Activated CD8-positive, alpha-beta T cell treated with anti-CD3 and anti-CD28 coated beads, Interleukin-2, amount 10 ng/mL, durations not matched to agents 7 days and 5 days (primary cell): Measurements from ENCODE around the gene TIE1. TPM values are rescaled to one million over a fixed set of nuclear protein-coding genes. Genes with fewer than 3 reads are reported as not detected.

ENCODE experiments used
- ATAC-seq: fragments of 150-1000 bp; cut with Tn5 transposase; one replicate; pipeline ENCODE4 v1.10.0; 2021; ENCODE audit warnings: moderate library complexity
- CTCF ChIA-PET: fragments of 350-600 bp; sonication (Branson Sonifier 250); formaldehyde crosslinking; loops from one replicate; lab custom pipeline; 2021; ENCODE audit warnings: antibody characterized with exemption; lab: Charles Lee
- POLR2A ChIA-PET: fragments of 350-600 bp; sonication (Branson Sonifier 250); formaldehyde crosslinking; loops from one replicate; lab custom pipeline; 2021; ENCODE audit warnings: antibody characterized with exemption; lab: Charles Lee
- DNase-seq: peaks from one replicate; pipeline ENCODE4 v3.0.0-alpha.2; 2020
- H3K27ac Mint-ChIP-seq: one replicate; pipeline ENCODE4 v1.8.0; 2021; ENCODE audit warnings: mild to moderate bottlenecking, mixed read lengths
- H3K27me3 Mint-ChIP-seq: one replicate; pipeline ENCODE4 v1.8.0; 2021; ENCODE audit warnings: low read depth, mixed read lengths
- H3K36me3 Mint-ChIP-seq: one replicate; pipeline ENCODE4 v1.8.0; 2021; ENCODE audit warnings: low read depth, mixed read lengths
- H3K4me1 Mint-ChIP-seq: one replicate; pipeline ENCODE4 v1.8.0; 2021; ENCODE audit warnings: low read depth, mixed read lengths
- H3K4me3 Mint-ChIP-seq: one replicate; pipeline ENCODE4 v1.8.0; 2021; ENCODE audit warnings: mild to moderate bottlenecking, mixed read lengths
- H3K9me3 Mint-ChIP-seq: one replicate; pipeline ENCODE4 v1.8.0; 2022; ENCODE audit warnings: mixed read lengths; ENCODE audit not compliant: insufficient read depth
- total RNA-seq, 2 experiments: library from RNA; stranded (reverse); gene quantifications; one replicate each; pipeline ENCODE4 v1.2.3, GENCODE V29; 2021

The TIE1 gene
- total RNA-seq, 2 experiments from 2014 or later, result 0.53 to 1.3 TPM

DNA sequence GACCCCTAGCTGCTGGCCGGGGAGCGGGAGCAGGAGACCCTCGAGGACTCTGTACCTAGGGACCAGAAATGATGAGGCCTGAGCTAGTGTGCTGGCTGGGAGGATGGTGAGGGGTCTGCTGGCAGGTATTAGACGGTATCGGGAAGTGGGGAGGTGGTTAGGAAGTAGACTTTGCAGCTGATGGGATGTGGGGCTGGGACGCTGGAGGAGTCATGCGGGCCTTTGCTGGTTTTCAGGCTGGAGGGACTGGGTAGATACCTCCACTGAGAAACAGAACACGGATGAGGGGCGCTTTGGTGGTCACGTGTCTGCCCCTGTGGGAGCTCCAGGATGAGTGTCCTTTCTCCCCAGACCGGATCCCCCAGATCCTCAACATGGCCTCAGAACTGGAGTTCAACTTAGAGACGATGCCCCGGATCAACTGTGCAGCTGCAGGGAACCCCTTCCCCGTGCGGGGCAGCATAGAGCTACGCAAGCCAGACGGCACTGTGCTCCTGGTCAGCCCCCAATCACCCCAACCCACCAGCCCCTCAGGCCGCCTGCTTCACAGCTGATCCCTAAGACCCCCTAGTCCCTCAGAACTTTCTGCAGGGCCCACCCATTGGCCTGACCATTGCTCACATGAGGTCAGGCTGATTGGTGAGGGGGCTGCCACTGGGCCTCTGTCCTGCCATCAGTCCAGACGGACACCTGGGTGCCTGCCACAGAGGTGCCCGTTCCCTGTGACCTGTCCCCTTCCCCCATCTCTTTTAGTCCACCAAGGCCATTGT is 8.0 kb downstream of the TIE1 start:
- POLR2A ChIA-PET, result no interaction called here
- no peak overlapping the region for H3K4me3 Mint-ChIP-seq
- H3K36me3 Mint-ChIP-seq, result no peaks in the 10 kb centered on the region
- no peak overlapping the region for H3K27ac Mint-ChIP-seq
- no peak for ATAC-seq
- no peaks in the 10 kb centered on the region for H3K9me3 Mint-ChIP-seq
- DNase-seq, result no peak
- H3K4me1 Mint-ChIP-seq, result no peaks in the 10 kb centered on the region
- no peaks in the 10 kb centered on the region for H3K27me3 Mint-ChIP-seq
- CTCF ChIA-PET, result no interaction called here

DNA sequence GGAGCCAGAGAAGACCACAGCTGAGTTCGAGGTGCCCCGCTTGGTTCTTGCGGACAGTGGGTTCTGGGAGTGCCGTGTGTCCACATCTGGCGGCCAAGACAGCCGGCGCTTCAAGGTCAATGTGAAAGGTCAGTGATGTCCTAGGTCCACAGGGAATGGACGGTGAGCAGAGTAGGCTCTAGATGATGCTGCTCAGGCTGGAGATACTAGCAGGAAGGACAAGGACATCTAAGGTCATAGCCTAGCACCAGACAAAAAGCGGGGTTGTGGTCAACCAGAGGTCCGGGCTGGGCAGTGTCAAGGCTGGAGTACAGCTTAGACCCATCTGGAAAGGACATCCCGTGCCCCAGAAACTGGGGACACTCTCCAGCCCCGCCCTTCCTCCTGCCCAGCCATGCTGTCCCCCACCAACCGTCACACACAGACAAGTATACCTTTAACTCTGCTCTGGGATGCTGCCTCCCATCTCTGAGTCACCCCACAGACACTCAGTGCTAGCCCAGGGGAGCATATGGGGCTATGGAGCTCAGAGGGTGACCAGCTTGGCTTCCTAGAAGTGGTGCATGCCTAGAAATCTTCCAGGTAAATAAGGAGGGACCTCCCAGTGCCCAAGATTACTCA is 8.7 kb downstream of the TIE1 start:
- no peaks in the 10 kb centered on the region for H3K4me1 Mint-ChIP-seq
- H3K36me3 Mint-ChIP-seq, result no peaks in the 10 kb centered on the region
- H3K9me3 Mint-ChIP-seq, result no peaks in the 10 kb centered on the region
- POLR2A ChIA-PET, result no interaction called here
- CTCF ChIA-PET, result no interaction called here
- H3K4me3 Mint-ChIP-seq, result no peak overlapping the region
- H3K27ac Mint-ChIP-seq, result no peak overlapping the region
- DNase-seq (no peak), ATAC-seq (no peak)
- H3K27me3 Mint-ChIP-seq, result no peaks in the 10 kb centered on the region

DNA sequence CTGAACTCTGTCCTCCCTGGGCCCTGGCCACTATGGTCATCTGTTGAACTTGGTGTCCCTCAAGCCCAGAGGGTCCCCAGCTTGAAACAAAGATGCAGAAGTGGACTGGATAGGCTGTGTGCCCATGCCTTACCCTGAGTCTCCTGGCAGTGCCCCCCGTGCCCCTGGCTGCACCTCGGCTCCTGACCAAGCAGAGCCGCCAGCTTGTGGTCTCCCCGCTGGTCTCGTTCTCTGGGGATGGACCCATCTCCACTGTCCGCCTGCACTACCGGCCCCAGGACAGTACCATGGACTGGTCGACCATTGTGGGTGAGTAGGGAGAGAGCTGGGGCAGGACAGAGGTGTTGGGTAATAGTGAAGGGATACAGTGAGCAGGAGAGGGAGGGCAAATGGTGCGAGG is 10.7 kb downstream of the TIE1 start:
- H3K27me3 Mint-ChIP-seq, result no peaks in the 10 kb centered on the region
- ATAC-seq (no peak), DNase-seq (no peak)
- POLR2A ChIA-PET, result no interaction called here
- H3K4me1 Mint-ChIP-seq, result no peaks in the 10 kb centered on the region
- no peak overlapping the region for H3K27ac Mint-ChIP-seq
- no peak overlapping the region for H3K4me3 Mint-ChIP-seq
- no peaks in the 10 kb centered on the region for H3K9me3 Mint-ChIP-seq
- no peaks in the 10 kb centered on the region for H3K36me3 Mint-ChIP-seq
- CTCF ChIA-PET, result interaction anchor here (1.2 kb wide), 1 partner anchor 85 kb away, joined by 4 read pairs; no protein-coding TSS in a partner anchor

DNA sequence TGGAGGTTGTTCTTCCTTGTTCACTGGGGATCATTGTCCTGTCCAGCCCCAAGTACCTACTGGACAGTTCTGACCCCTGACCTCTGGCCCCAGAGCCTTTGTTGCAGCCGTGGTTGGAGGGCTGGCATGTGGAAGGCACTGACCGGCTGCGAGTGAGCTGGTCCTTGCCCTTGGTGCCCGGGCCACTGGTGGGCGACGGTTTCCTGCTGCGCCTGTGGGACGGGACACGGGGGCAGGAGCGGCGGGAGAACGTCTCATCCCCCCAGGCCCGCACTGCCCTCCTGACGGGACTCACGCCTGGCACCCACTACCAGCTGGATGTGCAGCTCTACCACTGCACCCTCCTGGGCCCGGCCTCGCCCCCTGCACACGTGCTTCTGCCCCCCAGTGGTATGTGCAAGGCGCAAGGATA is 11.4 kb downstream of the TIE1 start:
- no peak for DNase-seq
- Mint-ChIP-seq H3K4me3 (no peak overlapping the region), H3K27ac (no peak overlapping the region), H3K36me3 (no peaks in the 10 kb centered on the region), H3K4me1 (no peaks in the 10 kb centered on the region), H3K9me3 (no peaks in the 10 kb centered on the region), H3K27me3 (no peaks in the 10 kb centered on the region)
- ATAC-seq, result no peak
- ChIA-PET CTCF (interaction anchor here (1.2 to 1.4 kb wide), 3 partner anchors 56 to 85 kb away, joined by 3 to 4 read pairs (median 3); partner anchors contain the start of gene ELOVL1), POLR2A (no interaction called here)

DNA sequence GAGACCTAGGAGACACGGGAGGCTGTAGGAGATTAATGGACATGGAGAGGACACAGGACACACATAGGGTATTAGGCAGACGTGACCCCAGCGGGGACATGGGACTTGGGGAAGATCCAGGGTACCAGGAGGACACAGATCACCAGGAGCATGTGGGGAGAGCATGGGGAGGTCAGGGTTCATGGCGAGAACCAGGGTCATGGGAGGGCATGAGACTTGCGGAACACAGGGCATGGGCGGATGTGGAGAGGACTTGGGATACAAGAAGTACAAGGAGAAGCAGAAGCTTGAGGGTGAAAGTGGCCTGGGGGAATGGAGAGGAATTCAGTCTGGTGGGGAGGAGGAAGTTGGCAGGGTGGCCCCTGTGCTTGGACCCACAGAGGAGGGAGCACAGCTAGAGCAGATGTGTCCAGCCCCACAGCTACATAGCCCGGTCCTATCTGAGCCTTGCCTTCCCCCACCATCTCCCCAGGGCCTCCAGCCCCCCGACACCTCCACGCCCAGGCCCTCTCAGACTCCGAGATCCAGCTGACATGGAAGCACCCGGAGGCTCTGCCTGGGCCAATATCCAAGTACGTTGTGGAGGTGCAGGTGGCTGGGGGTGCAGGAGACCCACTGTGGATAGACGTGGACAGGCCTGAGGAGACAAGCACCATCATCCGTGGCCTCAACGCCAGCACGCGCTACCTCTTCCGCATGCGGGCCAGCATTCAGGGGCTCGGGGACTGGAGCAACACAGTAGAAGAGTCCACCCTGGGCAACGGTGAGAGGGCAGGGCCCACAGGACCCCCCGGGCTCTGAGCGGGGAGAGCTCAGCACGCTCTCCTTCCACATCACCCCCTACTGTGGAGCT is 12.1 kb downstream of the TIE1 start:
- ATAC-seq, result no peak
- Mint-ChIP-seq H3K9me3 (no peaks in the 10 kb centered on the region), H3K4me1 (no peaks in the 10 kb centered on the region), H3K27ac (no peak overlapping the region), H3K36me3 (no peaks in the 10 kb centered on the region), H3K27me3 (no peaks in the 10 kb centered on the region), H3K4me3 (no peak overlapping the region)
- no peak for DNase-seq
- CTCF ChIA-PET, result interaction anchor here (1.4 kb wide), 2 partner anchors 55 to 73 kb away, joined by 3 read pairs; partner anchors contain the start of gene ELOVL1
- POLR2A ChIA-PET, result no interaction called here

DNA sequence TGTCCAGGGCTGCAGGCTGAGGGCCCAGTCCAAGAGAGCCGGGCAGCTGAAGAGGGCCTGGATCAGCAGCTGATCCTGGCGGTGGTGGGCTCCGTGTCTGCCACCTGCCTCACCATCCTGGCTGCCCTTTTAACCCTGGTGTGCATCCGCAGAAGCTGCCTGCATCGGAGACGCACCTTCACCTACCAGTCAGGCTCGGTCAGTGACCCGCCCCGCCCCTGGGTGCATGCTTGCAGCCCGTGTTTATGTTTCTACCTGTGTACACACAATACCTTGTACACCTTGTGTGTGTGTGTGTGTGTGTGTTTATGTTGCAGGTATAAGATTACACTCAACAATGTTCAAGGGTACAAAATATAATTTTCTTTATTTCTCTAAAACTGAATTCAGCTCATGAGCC is 13.0 kb downstream of the TIE1 start:
- no peak overlapping the region for H3K27ac Mint-ChIP-seq
- no peaks in the 10 kb centered on the region for H3K27me3 Mint-ChIP-seq
- H3K36me3 Mint-ChIP-seq, result no peaks in the 10 kb centered on the region
- ChIA-PET POLR2A (no interaction called here), CTCF (no interaction called here)
- ATAC-seq (no peak), DNase-seq (no peak)
- H3K4me3 Mint-ChIP-seq, result no peak overlapping the region
- H3K4me1 Mint-ChIP-seq, result no peaks in the 10 kb centered on the region
- no peaks in the 10 kb centered on the region for H3K9me3 Mint-ChIP-seq

DNA sequence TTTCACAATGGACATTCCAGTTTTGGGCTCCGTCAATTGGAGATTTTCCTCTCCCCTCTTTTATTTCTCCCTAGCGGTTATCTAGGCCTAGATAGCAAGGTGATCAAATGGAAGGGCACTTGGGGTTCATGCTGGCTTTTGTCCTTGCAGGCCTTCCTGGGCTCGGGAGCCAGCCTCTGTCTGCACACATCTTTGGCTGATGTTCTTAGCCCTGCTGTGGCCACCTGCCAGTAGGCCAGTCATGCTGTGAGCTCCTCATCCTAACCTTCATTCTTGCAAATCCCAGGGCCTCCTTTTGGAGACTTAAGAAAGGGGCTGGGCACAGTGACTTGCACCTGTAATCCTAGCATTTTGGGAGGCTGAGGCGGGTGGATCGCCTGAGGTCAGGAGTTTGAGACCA is 13.5 kb downstream of the TIE1 start:
- no peaks in the 10 kb centered on the region for H3K4me1 Mint-ChIP-seq

DNA sequence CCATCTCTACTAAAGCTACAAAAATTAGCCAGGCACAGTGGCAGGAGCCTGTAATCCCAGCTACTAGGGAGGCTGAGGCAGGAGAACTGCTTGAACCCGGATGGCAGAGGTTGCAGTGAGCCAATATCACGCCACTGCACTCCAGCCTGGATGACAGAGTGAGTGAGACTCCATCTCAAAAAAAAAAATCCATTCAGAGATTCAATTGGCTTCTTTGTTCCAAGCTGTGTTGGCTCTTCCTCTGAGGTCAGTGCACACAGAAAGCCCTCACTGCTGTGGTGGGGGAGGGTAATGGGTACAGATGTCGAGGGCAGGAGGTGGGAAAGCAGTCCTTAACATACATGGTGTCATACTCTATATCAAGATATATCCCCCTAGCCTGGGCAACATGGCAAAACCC is 14.7 kb downstream of the TIE1 start:
- ChIA-PET CTCF (no interaction called here), POLR2A (no interaction called here)
- Mint-ChIP-seq H3K9me3 (no peaks in the 10 kb centered on the region), H3K4me3 (no peak overlapping the region), H3K27ac (no peak overlapping the region), H3K36me3 (no peaks in the 10 kb centered on the region), H3K27me3 (no peaks in the 10 kb centered on the region), H3K4me1 (no peaks in the 10 kb centered on the region)
- ATAC-seq (no peak), DNase-seq (no peak)

More for the DNA sequence above, 13.5 kb downstream of the TIE1 start:
- Mint-ChIP-seq H3K9me3 (no peaks in the 10 kb centered on the region), H3K36me3 (no peaks in the 10 kb centered on the region), H3K27me3 (no peaks in the 10 kb centered on the region), H3K4me3 (no peak overlapping the region), H3K27ac (no peak overlapping the region)
- no peak for ATAC-seq
- ChIA-PET CTCF (no interaction called here), POLR2A (no interaction called here)
- no peak for DNase-seq

DNA sequence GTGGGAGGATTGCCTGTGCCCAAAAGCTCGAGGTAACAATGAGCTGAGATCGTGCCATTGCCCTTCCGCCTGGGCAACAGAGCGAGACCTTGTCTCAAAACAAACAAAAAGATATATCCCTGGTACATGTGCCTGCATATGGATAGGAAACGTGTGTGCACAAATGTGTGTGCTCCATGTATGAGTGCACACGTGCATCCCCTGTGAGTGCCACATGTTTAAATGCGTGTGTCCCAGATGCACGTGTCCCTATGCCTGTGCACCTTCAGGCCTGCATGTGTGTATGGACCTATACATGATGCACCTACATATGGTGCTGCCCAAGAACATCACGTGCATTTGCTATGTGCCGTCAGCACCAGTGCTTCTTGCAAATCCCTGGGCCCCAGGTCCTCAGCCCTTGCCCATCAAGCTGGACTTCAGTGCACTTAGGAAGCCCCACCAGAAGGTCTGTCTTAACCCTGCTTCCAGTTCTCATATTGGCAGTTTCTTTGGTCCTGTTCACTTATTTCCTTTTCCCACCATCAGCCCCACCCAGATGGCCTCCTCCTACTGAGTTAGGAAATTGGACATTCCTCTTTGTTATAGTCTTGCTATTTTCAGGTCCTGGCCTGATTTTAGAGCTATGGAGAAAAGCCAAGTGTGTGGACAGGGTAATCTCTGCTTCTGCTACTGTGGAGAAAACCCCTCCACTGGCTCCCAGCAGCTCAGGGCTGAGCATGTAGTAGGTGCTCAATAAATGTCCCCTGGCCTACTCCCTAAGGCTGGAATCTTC is 15.4 kb downstream of the TIE1 start:
- Mint-ChIP-seq H3K4me1 (no peaks in the 10 kb centered on the region), H3K9me3 (no peaks in the 10 kb centered on the region), H3K27me3 (no peaks in the 10 kb centered on the region), H3K27ac (no peak overlapping the region), H3K36me3 (no peaks in the 10 kb centered on the region), H3K4me3 (no peak overlapping the region)
- ChIA-PET POLR2A (no interaction called here), CTCF (no interaction called here)
- DNase-seq (no peak), ATAC-seq (no peak)

DNA sequence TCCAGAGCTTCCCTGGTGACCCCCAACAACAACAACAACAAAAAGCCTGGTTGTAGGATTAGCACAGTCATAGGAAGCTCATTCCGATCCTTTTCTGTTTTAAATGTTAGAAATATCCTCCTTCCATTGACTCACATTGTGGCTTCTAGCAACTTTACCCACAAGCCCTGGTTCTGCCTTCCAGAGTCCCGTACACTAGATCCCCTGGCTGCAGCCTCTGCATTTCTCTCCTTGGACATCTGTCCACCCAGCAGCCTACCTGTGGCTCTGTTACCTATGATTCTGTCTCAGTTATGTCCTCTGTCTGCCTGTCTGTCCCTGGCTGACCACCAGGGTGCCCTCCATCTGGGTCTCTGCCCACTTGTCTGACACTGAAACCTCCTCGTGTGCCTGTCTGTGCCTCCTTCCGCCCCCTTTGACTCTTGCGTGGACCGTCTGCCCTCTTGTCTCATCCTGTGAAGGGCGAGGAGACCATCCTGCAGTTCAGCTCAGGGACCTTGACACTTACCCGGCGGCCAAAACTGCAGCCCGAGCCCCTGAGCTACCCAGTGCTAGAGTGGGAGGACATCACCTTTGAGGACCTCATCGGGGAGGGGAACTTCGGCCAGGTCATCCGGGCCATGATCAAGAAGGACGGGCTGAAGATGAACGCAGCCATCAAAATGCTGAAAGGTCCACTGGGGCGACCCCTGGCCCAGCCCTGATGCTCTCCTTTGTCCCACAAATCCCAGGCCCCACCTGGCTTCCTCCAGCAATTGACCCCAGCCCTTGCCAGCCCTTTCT is 16.1 kb downstream of the TIE1 start:
- H3K4me1 Mint-ChIP-seq, result no peaks in the 10 kb centered on the region
- H3K4me3 Mint-ChIP-seq, result no peak overlapping the region
- ATAC-seq, result no peak
- H3K27ac Mint-ChIP-seq, result no peak overlapping the region
- CTCF ChIA-PET, result no interaction called here
- no peaks in the 10 kb centered on the region for H3K27me3 Mint-ChIP-seq
- H3K9me3 Mint-ChIP-seq, result no peaks in the 10 kb centered on the region
- POLR2A ChIA-PET, result interaction anchor here (0.6 kb wide), 1 partner anchor 84 kb away, joined by 3 read pairs; no protein-coding TSS in a partner anchor
- no peak for DNase-seq
- no peaks in the 10 kb centered on the region for H3K36me3 Mint-ChIP-seq
